ENCODE results near the gene LEMD1. TPM values are rescaled to one million over a fixed set of nuclear protein-coding genes. Genes with fewer than 3 reads are reported as not detected.

LEMD1 gene, protein sequence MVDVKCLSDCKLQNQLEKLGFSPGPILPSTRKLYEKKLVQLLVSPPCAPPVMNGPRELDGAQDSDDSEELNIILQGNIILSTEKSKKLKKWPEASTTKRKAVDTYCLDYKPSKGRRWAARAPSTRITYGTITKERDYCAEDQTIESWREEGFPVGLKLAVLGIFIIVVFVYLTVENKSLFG
- not detected in 2 replicates for total RNA-seq

GRCh38 chr1:205421798-205422197, at the start of gene LEMD1:
Gene LEMD1 (minus strand): TSS chr1:205422056. CDS start chr1:205420536, 1,520 bp downstream.

GRCh38 chr1:205455581-205456382, 33.9 kb upstream of the LEMD1 start, which contains the start of gene BLACAT1:
Gene BLACAT1 (minus strand): TSS chr1:205456045.

GRCh38 chr1:205356440-205357139, 65.3 kb downstream of the LEMD1 start, which contains the start of gene KLHDC8A:
Gene KLHDC8A (minus strand): TSS chr1:205356922. CDS start chr1:205343604, 13,318 bp downstream.

Small RNA genes lying within 50 kb of the gene (small RNA-seq; reads per million reads assigned to genes)
- gene MIR135B: 0.61 reads per million, percentile 39 among the genes with 10 or more reads in this experiment
- gene SNRPGP10: not detected

Other genes with a start within 250 kb of the LEMD1 start
- 10.1 and 10.5 TPM in 2 replicates for gene DSTYK, start 210.4 kb downstream of the LEMD1 start, total RNA-seq
- 2.0 and 2.1 TPM in 2 replicates for gene TMCC2, start 194.1 kb downstream of the LEMD1 start, total RNA-seq
- gene NUAK2, start 100.3 kb downstream of the LEMD1 start, total RNA-seq: 3.1 and 3.3 TPM in 2 replicates
- gene KLHDC8A, start 65.1 kb downstream of the LEMD1 start, total RNA-seq: not detected in 2 replicates
- gene BLACAT1, start 34.0 kb upstream of the LEMD1 start, total RNA-seq: under 0.01 and 0.29 TPM in 2 replicates
- 0.29 and 0.33 TPM in 2 replicates for gene CDK18, start 82.6 kb upstream of the LEMD1 start, total RNA-seq
- 72.5 and 80.5 TPM in 2 replicates for gene ELK4, start 210.0 kb upstream of the LEMD1 start, total RNA-seq